A549 (cell line): Measurements from ENCODE around the gene FAF1. TPM values are rescaled to one million over a fixed set of nuclear protein-coding genes. Genes with fewer than 3 reads are reported as not detected.
"Not testable (repeated sequence)": the region's sequence is repeated elsewhere in the genome, so short reads cannot be mapped to it uniquely, and the experiment has no call there.

ENCODE experiments used
- ATAC-seq, 2 experiments: fragments of 200-7000 bp in 1 of 2; fragments of >200 bp in 1 of 2; cut with Nextera tagmentation in 1 of 2; cut with Tn5 transposase in 1 of 2; 3 replicates each; pipeline versions ENCODE4 v1.8.0 to v1.9.1; 2018 to 2020; ENCODE audit warnings: mild to moderate bottlenecking in 1 of 2, moderate library complexity in 1 of 2
- CTCF ChIA-PET: fragments of 300-600 bp; sonication (Branson Sonifier 250); formaldehyde crosslinking; extraction: SDS; loops from one replicate; lab custom pipeline; 2021; ENCODE audit warnings: antibody characterized with exemption, inconsistent platforms; lab: Yijun Ruan, JAX
- POLR2A ChIA-PET: fragments of 350-600 bp; formaldehyde crosslinking; extraction: SDS; loops from one replicate; lab custom pipeline; 2021; ENCODE audit warnings: antibody characterized with exemption, inconsistent platforms; lab: Yijun Ruan, JAX
- DNase-seq, 2 experiments: peaks; one replicate each; pipeline versions ENCODE4 v3.0.0 to v3.0.0-alpha.2; 2011 to 2016; ENCODE audit warnings: low read depth in 1 of 2, low spot score in 1 of 2
- FAIRE-seq: peaks from 2 replicates; lab custom pipeline; 2011; peaks lifted over from hg19 to GRCh38; lab: Jason Lieb, UNC
- H3K27ac ChIP-seq, 2 experiments: fragments of >200 bp; sonication (Bioruptor Twin); formaldehyde crosslinking; 3 replicates each; pipeline ENCODE4 v1.5.1; 2016 to 2017
- H3K4me1 ChIP-seq: fragments of >200 bp; sonication (Bioruptor Twin); formaldehyde crosslinking; 3 replicates; pipeline ENCODE4 v1.6.1; 2016
- H3K4me2 ChIP-seq: fragments of >200 bp; sonication (Bioruptor Twin); formaldehyde crosslinking; 3 replicates; pipeline ENCODE4 v1.6.1; 2016
- H3K4me3 ChIP-seq: fragments of >200 bp; sonication (Bioruptor Twin); formaldehyde crosslinking; 3 replicates; pipeline ENCODE4 v1.5.1; 2016
- H3K9me3 ChIP-seq: fragments of >200 bp; sonication (Bioruptor Twin); formaldehyde crosslinking; 3 replicates; pipeline ENCODE4 v1.6.1; 2016
- BHLHE40 ChIP-seq: IDR thresholded peaks from 2 replicates; pipeline ENCODE4 v1.6.1; 2012; ENCODE audit warnings: low read depth, low read length, inconsistent platforms
- CHD2 ChIP-seq: fragments of 150-350 bp; IDR thresholded peaks from 2 replicates; pipeline ENCODE4 v1.6.1; 2014; ENCODE audit warnings: low read length; ENCODE audit not compliant: partially characterized antibody
- CHD4 ChIP-seq: fragments of 200-600 bp; sonication (generic); IDR thresholded peaks from 2 replicates; pipeline ENCODE4 v1.6.1; 2016; ENCODE audit warnings: antibody characterized with exemption, mild to moderate bottlenecking, borderline replicate concordance
- EHF ChIP-seq: fragments of 250-450 bp; sonication (Bioruptor Pico); IDR thresholded peaks from 2 replicates; pipeline ENCODE4 v1.5.0; 2020; ENCODE audit warnings: mild to moderate bottlenecking
- EHMT2 ChIP-seq: fragments of 200-600 bp; sonication (generic); IDR thresholded peaks from 2 replicates; pipeline ENCODE4 v1.6.1; 2016; ENCODE audit warnings: antibody characterized with exemption, low read depth, mild to moderate bottlenecking, moderate library complexity
- ELK1 ChIP-seq: fragments of 150-350 bp; IDR thresholded peaks from 2 replicates; pipeline ENCODE4 v1.6.1; 2014; ENCODE audit warnings: low read depth, mild to moderate bottlenecking, low read length
- GATA3 ChIP-seq: IDR thresholded peaks from 2 replicates; pipeline ENCODE4 v1.6.1; 2012; ENCODE audit warnings: borderline replicate concordance
- HOXB5 ChIP-seq: fragments of 250-450 bp; sonication (Bioruptor Pico); IDR thresholded peaks from 2 replicates; pipeline ENCODE4 v1.5.0; 2020; ENCODE audit warnings: mild to moderate bottlenecking, moderate library complexity
- JUN ChIP-seq, 2 experiments: fragments of >200 bp; sonication (Bioruptor Twin); formaldehyde crosslinking; IDR thresholded peaks; 2 replicates in 1 of 2; 3 replicates in 1 of 2; pipeline ENCODE4 v1.6.1; 2016 to 2017
- MAZ ChIP-seq: fragments of 150-350 bp; IDR thresholded peaks from 2 replicates; pipeline ENCODE4 v1.6.1; 2014; ENCODE audit warnings: antibody characterized with exemption, low read depth, low read length, borderline replicate concordance
- MYC ChIP-seq: IDR thresholded peaks from 2 replicates; pipeline ENCODE4 v1.6.1; 2012; ENCODE audit warnings: mild to moderate bottlenecking, inconsistent platforms, low read length, improper control_type of control experiment, borderline replicate concordance
- NR3C1 ChIP-seq: fragments of >200 bp; sonication (Bioruptor Twin); formaldehyde crosslinking; IDR thresholded peaks from 3 replicates; pipeline ENCODE4 v1.6.1; 2017
- POLR2A ChIP-seq: IDR thresholded peaks from 2 replicates; pipeline ENCODE4 v1.6.1; 2012; ENCODE audit warnings: mild to moderate bottlenecking, low read length
- RCOR1 ChIP-seq: fragments of 150-350 bp; IDR thresholded peaks from 2 replicates; pipeline ENCODE4 v1.6.1; 2014; ENCODE audit warnings: antibody characterized with exemption, low read length, low read depth
- RNF2 ChIP-seq: fragments of 200-600 bp; sonication (generic); IDR thresholded peaks from 2 replicates; pipeline ENCODE4 v1.6.1; 2016; ENCODE audit warnings: low read depth, mild to moderate bottlenecking, antibody characterized with exemption, moderate library complexity, borderline replicate concordance
- ZFP36 ChIP-seq: fragments of 450-650 bp; IDR thresholded peaks from 2 replicates; pipeline ENCODE4 v1.6.1; 2014; ENCODE audit warnings: borderline replicate concordance; ENCODE audit not compliant: partially characterized antibody
- WGBS: methylation state at CpG from one replicate; pipeline ENCODE4 v1.1.6; 2017; ENCODE audit errors: missing lambda C conversion rate; 5-methylcytosine and 5-hydroxymethylcytosine counted together
- polyA plus RNA-seq, 4 experiments: library from polyadenylated mRNA; depleted of rRNA in 3 of 4; stranded (reverse); fragments of >200 nt; fragmentation: RNase III in 1 of 4; extraction: RNeasy Plus Mini Kit Qiagen cat#74134 plus additional on column Dnase treatment in 1 of 4; gene quantifications; 2 replicates in 3 of 4; 3 replicates in 1 of 4; pipeline ENCODE4 v1.2.3, GENCODE V29; 2011 to 2017
- TF ChIP-seq, protein P1 (sequence below): fragments of >200 bp; sonication (Bioruptor Twin); formaldehyde crosslinking; IDR thresholded peaks from 2 replicates; pipeline ENCODE4 v1.6.1; 2016
- TF ChIP-seq, protein P2 (sequence below): fragments of >200 bp; sonication (Bioruptor Twin); formaldehyde crosslinking; IDR thresholded peaks from 3 replicates; pipeline ENCODE4 v1.5.1; 2016

The FAF1 gene
- polyA plus RNA-seq, 2 of the 4 experiments (the other 2 are of a cell fraction), result 31.7 to 46.2 TPM

DNA sequence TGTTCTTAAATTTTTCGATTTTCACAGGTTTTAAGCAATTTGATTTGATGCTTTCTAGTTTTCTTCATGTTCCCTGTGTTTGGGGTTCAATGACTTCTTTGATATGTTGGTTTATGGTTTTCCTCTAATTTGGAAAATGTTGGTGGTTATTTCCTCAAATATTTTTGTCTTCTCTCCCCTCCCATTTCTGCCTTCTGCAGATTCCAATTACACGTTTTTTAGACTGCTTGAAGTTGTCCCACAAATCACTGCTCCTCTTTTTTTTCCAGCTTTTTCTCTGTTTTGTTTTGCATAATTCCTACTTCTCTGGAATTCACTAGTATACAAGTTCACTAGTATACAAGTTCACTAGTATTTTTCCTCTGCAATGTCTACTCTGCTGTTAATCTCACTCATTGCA is 61.3 kb downstream of the FAF1 start:
- Histone ChIP-seq H3K4me2 (no peak overlapping the region), H3K4me1 (no peaks in the 10 kb centered on the region), H3K9me3 (no peaks in the 10 kb centered on the region), H3K4me3 (no peak overlapping the region), H3K27ac (no peak overlapping the region)
- no peak for FAIRE-seq
- ChIA-PET CTCF (interaction anchor here (1.5 kb wide), 1 partner anchor 26 kb away, joined by 4 read pairs; no protein-coding TSS in a partner anchor), POLR2A (no interaction called here)
- 51% methylated on average over 2 of the region's 2 CpGs for WGBS
- ATAC-seq, result no peak
- TF ChIP-seq HOXB5 (CRISPR knock-in tag) (no peak), RCOR1 (no peak), CHD2 (no peak), ZFP36 (no peak), RNF2 (no peak)
- no peak for DNase-seq

DNA sequence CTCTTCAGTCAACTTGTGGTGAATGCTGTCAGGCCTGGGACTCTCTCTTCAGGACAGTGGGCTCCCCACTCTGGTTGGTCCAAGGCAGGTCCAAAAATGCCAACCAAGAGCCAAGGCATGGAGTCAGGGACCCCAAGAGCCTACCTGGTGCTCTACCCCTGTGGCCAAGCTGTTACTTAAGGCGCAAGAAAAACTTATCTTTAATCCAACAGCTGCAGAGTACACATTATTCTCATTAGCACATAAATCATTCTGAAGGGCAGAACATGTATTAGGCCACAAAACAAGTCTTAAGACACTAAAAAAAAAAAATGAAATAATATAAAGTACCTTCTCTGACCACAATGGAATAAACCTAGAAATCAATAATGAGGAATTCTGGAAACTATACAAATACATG is 65.7 kb downstream of the FAF1 start:
- CTCF ChIA-PET, result no interaction called here
- FAIRE-seq (no peak), DNase-seq (no peak), ATAC-seq (no peak)
- Histone ChIP-seq H3K9me3 (peaks cover 5% of the 10 kb centered on the region; the same call in 2 of the 3 replicates), H3K4me1 (no peaks in the 10 kb centered on the region), H3K4me3 (no peak overlapping the region), H3K4me2 (no peak overlapping the region), H3K27ac (no peak overlapping the region)
- WGBS, result 100% methylated on average over 1 of the region's 1 CpG
- TF ChIP-seq MYC (no peak), JUN (IDR thresholded peaks at IDR 0.05) (no peak), NR3C1 (no peak), POLR2A (no peak), MAZ (no peak), EHF (CRISPR knock-in tag) (no peak), CHD4 (no peak)
- TF ChIP-seq, protein P1, sequence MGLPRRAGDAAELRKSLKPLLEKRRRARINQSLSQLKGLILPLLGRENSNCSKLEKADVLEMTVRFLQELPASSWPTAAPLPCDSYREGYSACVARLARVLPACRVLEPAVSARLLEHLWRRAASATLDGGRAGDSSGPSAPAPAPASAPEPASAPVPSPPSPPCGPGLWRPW, result no peak
- POLR2A ChIA-PET, result no interaction called here

DNA sequence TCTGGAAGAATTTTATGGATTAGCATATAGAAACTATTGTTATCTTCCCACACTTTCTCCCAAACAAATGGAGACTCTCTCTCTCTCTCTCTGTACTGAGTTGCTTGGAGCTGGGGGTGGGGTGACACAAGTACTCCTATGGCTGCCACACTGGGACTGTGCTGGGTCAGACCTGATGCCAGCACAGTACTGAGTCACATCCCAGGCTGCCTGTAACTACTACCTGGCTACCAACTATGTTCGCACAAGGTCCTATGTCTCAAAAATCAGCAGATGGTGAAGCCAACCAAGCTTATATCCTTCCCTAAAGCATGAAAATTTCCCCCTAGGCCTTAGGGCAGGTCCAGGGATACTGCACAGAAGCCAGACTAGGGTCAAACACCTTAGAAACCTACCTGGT is 66.6 kb downstream of the FAF1 start:
- TF ChIP-seq, protein P2, sequence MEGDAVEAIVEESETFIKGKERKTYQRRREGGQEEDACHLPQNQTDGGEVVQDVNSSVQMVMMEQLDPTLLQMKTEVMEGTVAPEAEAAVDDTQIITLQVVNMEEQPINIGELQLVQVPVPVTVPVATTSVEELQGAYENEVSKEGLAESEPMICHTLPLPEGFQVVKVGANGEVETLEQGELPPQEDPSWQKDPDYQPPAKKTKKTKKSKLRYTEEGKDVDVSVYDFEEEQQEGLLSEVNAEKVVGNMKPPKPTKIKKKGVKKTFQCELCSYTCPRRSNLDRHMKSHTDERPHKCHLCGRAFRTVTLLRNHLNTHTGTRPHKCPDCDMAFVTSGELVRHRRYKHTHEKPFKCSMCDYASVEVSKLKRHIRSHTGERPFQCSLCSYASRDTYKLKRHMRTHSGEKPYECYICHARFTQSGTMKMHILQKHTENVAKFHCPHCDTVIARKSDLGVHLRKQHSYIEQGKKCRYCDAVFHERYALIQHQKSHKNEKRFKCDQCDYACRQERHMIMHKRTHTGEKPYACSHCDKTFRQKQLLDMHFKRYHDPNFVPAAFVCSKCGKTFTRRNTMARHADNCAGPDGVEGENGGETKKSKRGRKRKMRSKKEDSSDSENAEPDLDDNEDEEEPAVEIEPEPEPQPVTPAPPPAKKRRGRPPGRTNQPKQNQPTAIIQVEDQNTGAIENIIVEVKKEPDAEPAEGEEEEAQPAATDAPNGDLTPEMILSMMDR, result no peak
- TF ChIP-seq EHMT2, result no peak
- TF ChIP-seq BHLHE40, result no peak
- TF ChIP-seq GATA3, result no peak
- no peak for TF ChIP-seq RCOR1
- TF ChIP-seq ELK1, result no peak
- no peak for TF ChIP-seq CHD4
- ChIA-PET POLR2A (no interaction called here), CTCF (no interaction called here)
- Histone ChIP-seq H3K4me2 (no peak overlapping the region), H3K9me3 (peaks cover 5% of the 10 kb centered on the region; the same call in 2 of the 3 replicates), H3K4me3 (no peak overlapping the region), H3K4me1 (no peaks in the 10 kb centered on the region), H3K27ac (no peak overlapping the region)
- DNase-seq (no peak), ATAC-seq (no peak), FAIRE-seq (no peak)
- 80% methylated on average over 1 of the region's 1 CpG for WGBS

- H3K4me2 ChIP-seq, H3K4me3 ChIP-seq, DNase-seq, FAIRE-seq, H3K27ac ChIP-seq, CTCF ChIA-PET, POLR2A ChIA-PET, H3K4me1 ChIP-seq, ATAC-seq, H3K9me3 ChIP-seq: not testable (repeated sequence)
- 91% methylated on average over 1 of the region's 1 CpG for WGBS
These were observed 72.5 kb downstream of the FAF1 start for GRCh38 chr1:50887555-50887954.
